Measurements from ENCODE around the gene CPSF2.

Gene CPSF2

GRCh38 chr14:92121670-92122350 is at the start of gene CPSF2, which contains the start of gene NDUFB1:
Gene CPSF2 (plus strand): TSS chr14:92121969. CDS start chr14:92130985, 9,016 bp downstream.
Gene NDUFB1 (minus strand): TSS chr14:92121706. CDS start chr14:92117637, 4,069 bp downstream.
- peak; percentile 78 for DNase-seq (ENCODE audit: low read depth)

- DNase-seq (ENCODE audit: low read depth): no peak
Measured at GRCh38 chr14:92074555-92074954, 47.2 kb upstream of the CPSF2 start.

GRCh38 chr14:92088494-92088893 is 33.3 kb upstream of the CPSF2 start:
- DNase-seq (ENCODE audit: low read depth): no peak

- no peak for DNase-seq (ENCODE audit: low read depth)
Measured at GRCh38 chr14:92093320-92093719, 28.4 kb upstream of the CPSF2 start.

GRCh38 chr14:92099802-92100201 is 22.0 kb upstream of the CPSF2 start:
- no peak for DNase-seq (ENCODE audit: low read depth)

GRCh38 chr14:92103363-92103989 is 18.3 kb upstream of the CPSF2 start:
- no peak for DNase-seq (ENCODE audit: low read depth)

GRCh38 chr14:92105073-92105892 is 16.5 kb upstream of the CPSF2 start:
- DNase-seq (ENCODE audit: low read depth): no peak

- no peak for DNase-seq (ENCODE audit: low read depth)
Measured at GRCh38 chr14:92105893-92106142, 16.0 kb upstream of the CPSF2 start.

- peak; percentile 95 for DNase-seq (ENCODE audit: low read depth)
Measured at GRCh38 chr14:92106143-92106926, 15.4 kb upstream of the CPSF2 start, which contains the start of gene ATXN3. Gene ATXN3 (minus strand): TSS chr14:92106582. CDS start chr14:92106552, 30 bp downstream.

- DNase-seq (ENCODE audit: low read depth): no peak
Measured at GRCh38 chr14:92108345-92109254, 13.2 kb upstream of the CPSF2 start.

GRCh38 chr14:92109490-92109889 is 12.3 kb upstream of the CPSF2 start:
- DNase-seq (ENCODE audit: low read depth): no peak

GRCh38 chr14:92121207-92121669 is 531 bp upstream of the CPSF2 start:
- no peak for DNase-seq (ENCODE audit: low read depth)

GRCh38 chr14:92122351-92122677 is 545 bp downstream of the CPSF2 start:
- DNase-seq (ENCODE audit: low read depth): no peak

- DNase-seq (ENCODE audit: low read depth): no peak
Measured at GRCh38 chr14:92122761-92123160, 992 bp downstream of the CPSF2 start.

- no peak for DNase-seq (ENCODE audit: low read depth)
Measured at GRCh38 chr14:92134456-92134855, 12.7 kb downstream of the CPSF2 start.

GRCh38 chr14:92135269-92135668 is 13.5 kb downstream of the CPSF2 start:
- no peak for DNase-seq (ENCODE audit: low read depth)

GRCh38 chr14:92143309-92143708 is 21.5 kb downstream of the CPSF2 start:
- DNase-seq (ENCODE audit: low read depth): no peak

- DNase-seq (ENCODE audit: low read depth): no peak
Measured at GRCh38 chr14:92143962-92144361, 22.2 kb downstream of the CPSF2 start.

- no peak for DNase-seq (ENCODE audit: low read depth)
Measured at GRCh38 chr14:92144708-92145107, 22.9 kb downstream of the CPSF2 start.

GRCh38 chr14:92153581-92153980 is 31.8 kb downstream of the CPSF2 start:
- DNase-seq (ENCODE audit: low read depth): no peak

- no peak for DNase-seq (ENCODE audit: low read depth)
Measured at GRCh38 chr14:92154283-92154942, 32.6 kb downstream of the CPSF2 start.
